ENCODE results near the gene IRS2.

- TF ChIP-seq, protein P1, sequence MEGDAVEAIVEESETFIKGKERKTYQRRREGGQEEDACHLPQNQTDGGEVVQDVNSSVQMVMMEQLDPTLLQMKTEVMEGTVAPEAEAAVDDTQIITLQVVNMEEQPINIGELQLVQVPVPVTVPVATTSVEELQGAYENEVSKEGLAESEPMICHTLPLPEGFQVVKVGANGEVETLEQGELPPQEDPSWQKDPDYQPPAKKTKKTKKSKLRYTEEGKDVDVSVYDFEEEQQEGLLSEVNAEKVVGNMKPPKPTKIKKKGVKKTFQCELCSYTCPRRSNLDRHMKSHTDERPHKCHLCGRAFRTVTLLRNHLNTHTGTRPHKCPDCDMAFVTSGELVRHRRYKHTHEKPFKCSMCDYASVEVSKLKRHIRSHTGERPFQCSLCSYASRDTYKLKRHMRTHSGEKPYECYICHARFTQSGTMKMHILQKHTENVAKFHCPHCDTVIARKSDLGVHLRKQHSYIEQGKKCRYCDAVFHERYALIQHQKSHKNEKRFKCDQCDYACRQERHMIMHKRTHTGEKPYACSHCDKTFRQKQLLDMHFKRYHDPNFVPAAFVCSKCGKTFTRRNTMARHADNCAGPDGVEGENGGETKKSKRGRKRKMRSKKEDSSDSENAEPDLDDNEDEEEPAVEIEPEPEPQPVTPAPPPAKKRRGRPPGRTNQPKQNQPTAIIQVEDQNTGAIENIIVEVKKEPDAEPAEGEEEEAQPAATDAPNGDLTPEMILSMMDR (IDR thresholded peaks at IDR 0.05), result no peak
- TF ChIP-seq RCOR1 (IDR thresholded peaks at IDR 0.05; ENCODE audit: low read length), result no peak
- TF ChIP-seq REST (IDR thresholded peaks at IDR 0.05; ENCODE audit: low read depth, low read length), result no peak
- TF ChIP-seq POLR2AphosphoS5 (IDR thresholded peaks at IDR 0.05; ENCODE audit: low read depth, low read length), result no peak
- no peak for TF ChIP-seq YY1 (IDR thresholded peaks at IDR 0.05; ENCODE audit: low read depth)
- TF ChIP-seq EP300 (IDR thresholded peaks at IDR 0.05; ENCODE audit: borderline replicate concordance in 1 of 2, low read depth in 1 of 2, low read length in 1 of 2), result no peak
Observed at GRCh38 chr13:109761695-109762094, 24.7 kb downstream of the IRS2 start.

All from SK-N-SH (cell line).